Right ventricle myocardium inferior (tissue), 1 donor: Measurements from ENCODE around the gene EMSY. TPM values are rescaled to one million over a fixed set of nuclear protein-coding genes. Genes with fewer than 3 reads are reported as not detected.
A peak's percentile ranks its signal among the peaks of the same experiment; 100 is the strongest.
"Not testable (repeated sequence)": the region's sequence is repeated elsewhere in the genome, so short reads cannot be mapped to it uniquely, and the experiment has no call there.

Source experiments
- ATAC-seq: fragments of 200-7000 bp; cut with Tn5 transposase; one replicate; pipeline ENCODE4 v1.9.1; 2020; ENCODE audit warnings: mild to moderate bottlenecking, moderate library complexity
- DNase-seq: peaks from one replicate; pipeline ENCODE4 v3.0.0; 2021; ENCODE audit errors: missing footprints
- intact Hi-C: fragments of 100-400 bp; cut with DNase I; formaldehyde crosslinking; loops from one replicate; pipeline ENCODE4 v1.11.0; 2022
- total RNA-seq: library from RNA; stranded (reverse); fragmentation: NEBNext Ultra II Directional; extraction: Animal tissue kit (Norgen Biotek cat#: 25700); gene quantifications from one replicate; pipeline ENCODE4 v1.2.1, GENCODE V29; 2021
- donor health status: DM: no; HTN: yes; CAD: no; lungs with severe emphysema.

EMSY gene
- total RNA-seq, 1 donor from 2014 or later: 17.9 TPM

- intact Hi-C loops: no loop called here
- DNase-seq (peak; percentile 72), ATAC-seq (peak; percentile 73)
These were observed 134.4 kb downstream of the EMSY start for GRCh38 chr11:76579056-76579751.

DNA sequence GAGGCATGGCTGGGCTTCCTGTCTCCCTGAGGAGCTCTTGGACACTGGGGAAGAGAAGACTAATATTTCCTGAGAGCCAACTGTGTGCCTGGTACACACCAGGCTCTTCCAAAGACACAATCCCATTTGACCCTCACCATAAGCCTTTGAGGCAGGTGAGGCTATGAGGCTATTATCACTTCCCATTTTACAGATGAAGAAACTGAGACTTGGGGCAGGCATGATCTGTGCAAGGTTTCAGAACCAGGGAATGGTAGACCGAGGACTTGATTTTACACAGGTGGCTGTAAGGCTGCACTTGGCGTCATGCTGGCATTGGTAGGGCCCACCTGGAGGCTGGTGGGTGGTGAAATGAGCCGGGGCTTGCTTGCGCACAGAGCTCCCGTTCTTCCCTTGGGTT is 134.9 kb downstream of the EMSY start:
- DNase-seq: no peak
- ATAC-seq: no peak
- intact Hi-C loops: no loop called here

GRCh38 chr11:76582471-76582870 is 137.7 kb downstream of the EMSY start:
- intact Hi-C loops, ATAC-seq: not testable (repeated sequence)
- peak; percentile 65 for DNase-seq

GRCh38 chr11:76587820-76588454 is 143.1 kb downstream of the EMSY start:
- intact Hi-C loops: no loop called here
- DNase-seq (no peak), ATAC-seq (no peak)

DNA sequence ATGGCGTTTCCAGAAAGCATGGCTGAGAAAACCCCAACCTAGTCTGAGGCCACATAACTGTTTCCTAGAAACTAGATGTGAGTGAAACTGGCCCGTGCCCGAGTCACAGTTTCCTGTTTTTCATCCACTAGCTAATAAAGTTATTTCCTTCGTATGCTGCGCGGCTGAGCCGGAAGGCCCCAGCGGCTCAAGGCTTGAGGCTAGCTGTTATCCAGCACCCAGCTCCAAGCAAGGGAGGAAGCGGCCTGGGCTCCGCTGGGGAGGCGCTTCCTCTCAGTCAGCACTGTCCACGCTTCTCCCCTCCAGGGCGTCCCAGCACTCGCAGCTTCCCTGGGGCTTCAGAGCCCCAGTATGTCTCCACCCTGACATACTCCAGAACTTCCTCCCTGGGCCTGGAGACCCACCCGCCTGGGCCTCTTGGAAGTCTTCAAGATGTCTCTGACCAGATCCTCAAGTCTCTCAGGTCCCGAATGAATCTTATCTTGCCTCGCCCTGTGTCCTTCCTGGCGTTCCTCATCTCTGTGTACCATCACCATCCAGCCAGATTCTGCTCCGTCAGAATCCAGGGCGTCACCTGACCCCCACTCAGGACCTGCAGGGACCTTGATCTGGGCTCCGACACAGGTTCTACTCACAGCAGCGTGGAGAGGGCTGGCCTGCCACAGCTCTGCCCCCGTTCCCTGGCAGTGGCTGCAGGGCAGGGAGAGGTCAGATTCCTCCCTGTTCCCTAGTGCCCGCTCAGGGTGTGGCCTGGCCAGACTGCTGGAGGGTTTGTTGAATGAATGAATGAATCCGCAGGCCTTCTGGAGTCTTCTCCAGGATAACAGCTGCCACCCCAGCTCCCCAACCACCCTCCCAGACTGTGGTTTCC is 143.9 kb downstream of the EMSY start:
- intact Hi-C loops: no loop called here
- DNase-seq (peak; percentile 90), ATAC-seq (peak; percentile 88)

- no peak for DNase-seq
- no peak for ATAC-seq
- intact Hi-C loops: no loop called here
These were observed 144.7 kb downstream of the EMSY start for GRCh38 chr11:76589477-76589876.

GRCh38 chr11:76589964-76590950 is 145.4 kb downstream of the EMSY start:
- ATAC-seq (no peak), DNase-seq (no peak)
- intact Hi-C loops: no loop called here

- no peak for ATAC-seq
- intact Hi-C loops: no loop called here
- no peak for DNase-seq
These were observed 146.6 kb downstream of the EMSY start for GRCh38 chr11:76591416-76591815.

- intact Hi-C loops: no loop called here
- DNase-seq (no peak), ATAC-seq (no peak)
These were observed 147.5 kb downstream of the EMSY start for GRCh38 chr11:76592025-76592914.

DNA sequence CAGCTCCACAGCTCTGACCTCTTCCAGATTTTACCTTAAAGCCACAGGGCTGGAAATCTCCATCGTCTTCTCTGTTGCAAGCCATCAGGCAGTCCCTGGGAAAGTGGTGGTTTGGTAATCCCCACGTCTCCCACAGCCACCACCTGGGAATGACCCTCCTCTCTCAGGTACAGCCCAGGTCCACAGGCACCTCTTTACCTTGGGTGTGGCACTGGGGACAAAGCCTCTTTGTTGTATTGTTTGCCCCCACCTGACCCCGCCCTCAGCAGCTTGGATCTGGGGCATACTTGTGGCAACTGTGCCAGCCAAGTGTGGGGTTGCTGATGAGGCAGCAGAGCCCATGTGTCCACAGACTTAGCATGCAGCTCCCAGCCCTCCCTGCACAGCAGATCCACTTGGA is 148.1 kb downstream of the EMSY start:
- ATAC-seq: no peak
- DNase-seq: no peak
- intact Hi-C loops: no loop called here

- intact Hi-C loops, ATAC-seq, DNase-seq: not testable (repeated sequence)
These were observed 150.3 kb downstream of the EMSY start for GRCh38 chr11:76595091-76595490.

GRCh38 chr11:76596652-76597051 is 151.8 kb downstream of the EMSY start:
- ATAC-seq: no peak
- intact Hi-C loops: no loop called here
- DNase-seq: no peak

- ATAC-seq (no peak), DNase-seq (no peak)
- intact Hi-C loops: loop anchor here (1.0 kb wide), 1 partner anchor 83 kb away; no protein-coding TSS in a partner anchor
These were observed 153.0 kb downstream of the EMSY start for GRCh38 chr11:76597533-76598425.

GRCh38 chr11:76598426-76598839 is 153.6 kb downstream of the EMSY start:
- peak; percentile 33 for ATAC-seq
- intact Hi-C loops: loop anchor here (1.0 kb wide), 1 partner anchor 82 kb away; no protein-coding TSS in a partner anchor
- DNase-seq: no peak

DNA sequence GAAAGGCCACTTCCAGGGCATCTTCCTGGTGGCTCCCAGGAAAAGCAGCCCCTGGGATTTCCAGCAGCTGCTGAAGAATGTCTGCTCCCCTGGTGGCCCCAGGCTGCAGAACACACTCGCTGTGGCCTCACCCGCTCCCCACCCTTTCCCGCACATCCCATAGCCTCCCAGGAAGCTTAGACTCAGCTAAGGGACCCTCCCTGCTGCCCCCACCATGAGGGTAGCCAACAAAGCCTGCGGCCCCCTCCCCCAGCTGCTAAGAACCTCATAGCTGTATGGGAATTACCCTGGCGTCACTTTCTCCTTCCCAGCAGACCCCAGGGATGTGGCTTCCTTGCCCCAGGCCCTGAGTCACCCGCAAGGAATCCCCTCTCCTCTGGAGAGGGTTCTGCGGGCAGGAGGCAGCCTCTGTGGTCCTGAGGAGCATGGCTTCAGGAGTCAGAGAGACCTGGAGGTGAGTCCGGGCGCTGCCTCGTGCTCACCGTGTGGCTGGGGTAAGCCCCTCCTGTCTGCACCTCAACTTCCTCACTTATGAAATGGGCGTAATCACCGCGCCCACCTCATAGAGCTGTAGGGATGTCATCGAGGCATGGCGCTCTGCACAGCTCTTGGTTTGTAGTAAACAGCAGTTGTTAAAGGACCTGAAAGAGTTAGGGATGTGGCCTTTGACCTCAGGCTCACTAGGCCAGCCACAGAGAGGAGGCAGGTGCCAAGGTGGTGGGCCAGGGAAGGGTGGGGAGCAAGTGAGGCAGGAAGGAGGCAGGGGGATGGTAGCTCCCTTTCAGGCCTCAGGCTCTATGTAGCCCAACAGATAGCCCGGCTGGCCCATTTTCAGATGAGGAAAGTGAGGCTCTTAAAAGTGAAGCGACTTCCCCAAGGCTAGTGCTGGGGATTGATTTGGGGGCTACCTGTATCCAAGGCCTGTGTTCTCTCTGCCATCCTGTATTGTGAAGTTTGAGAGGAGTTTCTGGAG is 154.5 kb downstream of the EMSY start:
- ATAC-seq: no peak
- intact Hi-C loops: loop anchor here (5.0 kb wide), 1 partner anchor 73 kb away; the partner anchor contains the start of gene LRRC32

More for the DNA sequence above, 154.5 kb downstream of the EMSY start:
- DNase-seq: peak; percentile 47
